ENCODE results near the gene EVX2. TPM values are rescaled to one million over a fixed set of nuclear protein-coding genes. Genes with fewer than 3 reads are reported as not detected.

The EVX2 gene
- total and polyA plus RNA-seq, 4 donors: not detected

DNA sequence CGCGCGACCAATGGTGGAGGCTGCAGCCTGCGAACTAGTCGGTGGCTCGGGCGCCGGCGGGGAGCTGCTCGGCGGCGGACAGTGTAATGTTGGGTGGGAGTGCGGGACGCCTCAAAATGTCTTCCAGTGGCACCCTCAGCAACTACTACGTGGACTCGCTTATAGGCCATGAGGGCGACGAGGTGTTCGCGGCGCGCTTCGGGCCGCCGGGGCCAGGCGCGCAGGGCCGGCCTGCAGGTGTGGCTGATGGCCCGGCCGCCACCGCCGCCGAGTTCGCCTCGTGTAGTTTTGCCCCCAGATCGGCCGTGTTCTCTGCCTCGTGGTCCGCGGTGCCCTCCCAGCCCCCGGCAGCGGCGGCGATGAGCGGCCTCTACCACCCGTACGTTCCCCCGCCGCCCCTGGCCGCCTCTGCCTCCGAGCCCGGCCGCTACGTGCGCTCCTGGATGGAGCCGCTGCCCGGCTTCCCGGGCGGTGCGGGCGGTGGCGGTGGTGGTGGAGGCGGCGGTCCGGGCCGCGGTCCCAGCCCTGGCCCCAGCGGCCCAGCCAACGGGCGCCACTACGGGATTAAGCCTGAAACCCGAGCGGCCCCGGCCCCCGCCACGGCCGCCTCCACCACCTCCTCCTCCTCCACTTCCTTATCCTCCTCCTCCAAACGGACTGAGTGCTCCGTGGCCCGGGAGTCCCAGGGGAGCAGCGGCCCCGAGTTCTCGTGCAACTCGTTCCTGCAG lies 39.1 kb upstream of the EVX2 start, which contains the start of gene HOXD9:
Gene HOXD9 (plus strand): TSS at position 37 of the 728 bp plus-strand sequence. CDS start 50 bp downstream, at position 87.
- ATAC-seq (ENCODE audit: insufficient read depth, low FRiP score) (peak; percentile 51), DNase-seq (peak in 2 of 3 donors; percentile 47 to 65)
- peaks cover 0 to 11% (median 3%) of the 10 kb centered on the region in 5 donors for H3K4me1 ChIP-seq (ENCODE audit: control insufficient read depth in 5 of 5, insufficient read depth in 5 of 5, low read length in 5 of 5)
- TF ChIP-seq, protein P1, sequence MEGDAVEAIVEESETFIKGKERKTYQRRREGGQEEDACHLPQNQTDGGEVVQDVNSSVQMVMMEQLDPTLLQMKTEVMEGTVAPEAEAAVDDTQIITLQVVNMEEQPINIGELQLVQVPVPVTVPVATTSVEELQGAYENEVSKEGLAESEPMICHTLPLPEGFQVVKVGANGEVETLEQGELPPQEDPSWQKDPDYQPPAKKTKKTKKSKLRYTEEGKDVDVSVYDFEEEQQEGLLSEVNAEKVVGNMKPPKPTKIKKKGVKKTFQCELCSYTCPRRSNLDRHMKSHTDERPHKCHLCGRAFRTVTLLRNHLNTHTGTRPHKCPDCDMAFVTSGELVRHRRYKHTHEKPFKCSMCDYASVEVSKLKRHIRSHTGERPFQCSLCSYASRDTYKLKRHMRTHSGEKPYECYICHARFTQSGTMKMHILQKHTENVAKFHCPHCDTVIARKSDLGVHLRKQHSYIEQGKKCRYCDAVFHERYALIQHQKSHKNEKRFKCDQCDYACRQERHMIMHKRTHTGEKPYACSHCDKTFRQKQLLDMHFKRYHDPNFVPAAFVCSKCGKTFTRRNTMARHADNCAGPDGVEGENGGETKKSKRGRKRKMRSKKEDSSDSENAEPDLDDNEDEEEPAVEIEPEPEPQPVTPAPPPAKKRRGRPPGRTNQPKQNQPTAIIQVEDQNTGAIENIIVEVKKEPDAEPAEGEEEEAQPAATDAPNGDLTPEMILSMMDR (IDR thresholded peaks at IDR 0.05; ENCODE audit: control extremely low read depth, extremely low read depth): no peak
- 1 to 5% methylated on average over 54 to 84 of the region's 84 CpGs for WGBS, 2 donors
- H3K36me3 ChIP-seq (ENCODE audit: control insufficient read depth in 4 of 4, insufficient read depth in 4 of 4, low read length in 4 of 4): no peaks in the 10 kb centered on the region
- H3K9ac ChIP-seq (ENCODE audit: insufficient read depth in 1 of 2, low read length in 2 of 2): no peak within 1 kb of the TSS
- no peak within 1 kb of the TSS for H3K4me3 ChIP-seq
- no peak within 1 kb of the TSS for H3K27ac ChIP-seq (ENCODE audit: low read depth in 1 of 2, low read length in 1 of 2)
- H3K9me3 ChIP-seq (ENCODE audit: control insufficient read depth in 4 of 4, insufficient read depth in 3 of 4, low read length in 3 of 4): peaks cover 0 to 6% (median 0%) of the 10 kb centered on the region in 4 donors
- peaks cover 25 to 90% (median 88%) of the 10 kb centered on the region in 3 donors for H3K27me3 ChIP-seq (ENCODE audit: control insufficient read depth in 3 of 3, insufficient read depth in 3 of 3, low read length in 2 of 3)

DNA sequence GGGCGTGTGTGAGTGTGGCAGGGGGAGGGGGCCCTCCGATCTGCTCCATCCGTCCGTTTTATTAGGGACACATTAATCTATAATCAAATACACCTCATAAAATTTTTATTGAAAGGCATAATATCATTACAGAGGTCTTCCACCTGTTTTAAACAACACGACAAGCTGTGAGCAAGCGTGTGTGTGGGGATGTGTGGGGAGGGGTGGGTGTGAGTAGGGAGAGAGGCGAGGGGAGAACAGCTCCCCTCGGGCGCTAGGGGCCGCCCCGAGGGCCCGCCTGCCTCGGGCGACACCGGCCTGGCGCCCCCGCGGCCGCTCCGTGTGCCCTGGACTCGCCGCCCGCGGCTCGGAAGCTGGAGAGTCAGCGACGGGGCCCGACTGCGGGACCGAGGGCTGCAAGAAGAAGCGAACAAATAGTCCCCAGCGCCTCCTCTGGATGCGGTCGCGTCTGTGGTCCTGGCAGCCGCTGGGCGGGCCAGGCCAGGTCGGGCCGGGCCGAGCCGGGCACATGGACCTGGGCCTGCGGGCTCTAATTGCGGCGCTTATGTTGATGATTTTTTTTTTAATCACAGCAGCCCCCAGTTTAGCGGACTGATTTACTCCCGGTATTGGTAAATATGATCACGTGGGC lies 38.4 kb upstream of the EVX2 start:
- no peaks in the 10 kb centered on the region for H3K36me3 ChIP-seq (ENCODE audit: control insufficient read depth in 4 of 4, insufficient read depth in 4 of 4, low read length in 4 of 4)
- peaks cover 0 to 10% (median 0%) of the 10 kb centered on the region in 4 donors for H3K9me3 ChIP-seq (ENCODE audit: control insufficient read depth in 4 of 4, insufficient read depth in 3 of 4, low read length in 3 of 4)
- no peak for DNase-seq
- no peak overlapping the region for H3K4me3 ChIP-seq
- peak; percentile 14 for ATAC-seq (ENCODE audit: insufficient read depth, low FRiP score)
- peaks cover 32 to 90% (median 88%) of the 10 kb centered on the region in 3 donors for H3K27me3 ChIP-seq (ENCODE audit: control insufficient read depth in 3 of 3, insufficient read depth in 3 of 3, low read length in 2 of 3)
- H3K4me1 ChIP-seq (ENCODE audit: control insufficient read depth in 5 of 5, insufficient read depth in 5 of 5, low read length in 5 of 5): peaks cover 0 to 11% (median 3%) of the 10 kb centered on the region in 5 donors
- TF ChIP-seq, protein P1 (IDR thresholded peaks at IDR 0.05; ENCODE audit: control extremely low read depth, extremely low read depth): no peak
- no peak overlapping the region for H3K27ac ChIP-seq (ENCODE audit: low read depth in 1 of 2, low read length in 1 of 2)
- 3 to 6% methylated on average over 38 to 47 of the region's 47 CpGs for WGBS, 2 donors
- no peak overlapping the region for H3K9ac ChIP-seq (ENCODE audit: insufficient read depth in 1 of 2, low read length in 2 of 2)

DNA sequence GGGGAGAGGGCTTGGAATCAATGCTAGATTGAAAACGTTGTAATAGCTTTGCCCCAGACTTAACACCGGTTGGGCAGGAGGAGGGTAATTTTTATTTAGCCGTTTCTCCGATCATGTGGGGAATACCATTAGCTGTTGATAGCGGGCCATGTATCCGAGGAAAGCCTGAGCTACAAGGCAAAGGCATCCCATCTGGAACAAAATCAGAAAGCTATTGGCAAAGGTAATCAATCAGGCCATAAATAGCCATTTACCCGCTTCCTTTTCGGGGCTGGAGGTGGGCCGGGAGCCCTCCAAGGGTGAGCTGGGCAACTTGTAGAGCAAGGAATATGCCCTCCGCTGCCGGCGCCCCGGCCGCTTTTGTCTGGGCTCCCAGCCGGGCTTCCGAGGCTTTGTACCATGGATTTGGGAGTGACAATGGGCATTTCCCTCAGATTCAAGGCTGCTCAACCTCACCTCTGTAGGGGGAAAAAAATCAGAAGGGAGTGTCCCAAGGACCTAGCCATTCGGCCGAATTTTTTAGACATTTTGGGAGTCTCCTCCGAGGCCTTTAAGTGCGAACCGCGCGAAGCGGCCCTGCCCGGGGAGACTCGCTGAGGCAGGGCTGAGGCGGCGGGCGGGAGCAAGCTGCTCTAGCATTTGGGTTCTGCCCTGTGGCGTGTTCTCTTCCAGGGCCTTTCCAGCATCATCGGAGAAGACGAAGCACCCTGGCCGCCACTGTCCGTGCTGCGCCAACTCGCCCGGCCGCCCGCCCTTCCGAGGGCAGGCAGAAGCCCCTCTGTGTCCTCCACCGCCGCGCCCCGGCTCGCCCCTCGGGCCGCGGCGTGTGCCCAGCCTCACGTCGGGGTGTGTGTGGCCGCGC lies 37.7 kb upstream of the EVX2 start:
- no peaks in the 10 kb centered on the region for H3K36me3 ChIP-seq (ENCODE audit: control insufficient read depth in 4 of 4, insufficient read depth in 4 of 4, low read length in 4 of 4)

More for the DNA sequence above, 37.7 kb upstream of the EVX2 start:
- ATAC-seq (ENCODE audit: insufficient read depth, low FRiP score): no peak
- Histone ChIP-seq H3K27ac (ENCODE audit: low read depth in 1 of 2, low read length in 1 of 2) (no peak overlapping the region), H3K9me3 (ENCODE audit: control insufficient read depth in 4 of 4, insufficient read depth in 3 of 4, low read length in 3 of 4) (peaks cover 0 to 11% (median 0%) of the 10 kb centered on the region in 4 donors), H3K9ac (ENCODE audit: insufficient read depth in 1 of 2, low read length in 2 of 2) (no peak overlapping the region), H3K4me3 (no peak overlapping the region), H3K4me1 (ENCODE audit: control insufficient read depth in 5 of 5, insufficient read depth in 5 of 5, low read length in 5 of 5) (peaks cover 0 to 11% (median 3%) of the 10 kb centered on the region in 5 donors), H3K27me3 (ENCODE audit: control insufficient read depth in 3 of 3, insufficient read depth in 3 of 3, low read length in 2 of 3) (peaks cover 38 to 90% (median 89%) of the 10 kb centered on the region in 3 donors)
- WGBS, 2 donors: 8 to 12% methylated on average over 52 to 53 of the region's 53 CpGs
- DNase-seq: no peak
- TF ChIP-seq, protein P1 (IDR thresholded peaks at IDR 0.05; ENCODE audit: control extremely low read depth, extremely low read depth): no peak
